IMR-90 (cell line): ENCODE measurements around the gene TFAP2C. TPM values are rescaled to one million over a fixed set of nuclear protein-coding genes. Genes with fewer than 3 reads are reported as not detected.

Experiments used
- ATAC-seq: fragments of 200-7000 bp; cut with Tn5 transposase; 2 replicates; pipeline ENCODE4 v1.9.1; 2020; ENCODE audit warnings: low read depth, mild to moderate bottlenecking, moderate library complexity
- BruUV-seq: library from RNA; stranded (reverse); fragments of 400-500 nt; replicated peaks from 2 replicates; lab custom pipeline; 2021; lab: Mats Ljungman, UMichigan
- CTCF ChIA-PET: fragments of 300-600 bp; formaldehyde crosslinking; extraction: SDS; loops from one replicate; lab custom pipeline; 2021; ENCODE audit warnings: antibody characterized with exemption; lab: Yijun Ruan, JAX
- POLR2A ChIA-PET: fragments of 300-600 bp; sonication (Branson Sonifier 250); formaldehyde crosslinking; loops from one replicate; lab custom pipeline; 2022; ENCODE audit warnings: antibody characterized with exemption; ENCODE audit not compliant: unreplicated experiment; lab: Charles Lee
- DNase-seq: peaks from one replicate; pipeline ENCODE4 v3.0.0; 2013
- H2AFZ ChIP-seq: replicated peaks from 2 replicates; pipeline ENCODE3; 2013; ENCODE audit warnings: low read length, mild to moderate bottlenecking; ENCODE audit not compliant: poor library complexity
- H2AK5ac ChIP-seq: 2 replicates; pipeline ENCODE4 v1.6.1; 2013; ENCODE audit warnings: low read depth, low read length, inconsistent platforms
- H2AK9ac ChIP-seq: replicated peaks from 2 replicates; pipeline ENCODE3; 2013; ENCODE audit warnings: mild to moderate bottlenecking, low read depth, low read length, moderate library complexity; ENCODE audit not compliant: poor library complexity
- H2BK120ac ChIP-seq: 2 replicates; pipeline ENCODE4 v1.6.1; 2013; ENCODE audit warnings: low read depth, low read length, inconsistent platforms
- H2BK15ac ChIP-seq: 3 replicates; pipeline ENCODE4 v1.6.1; 2013; ENCODE audit warnings: low read depth, low read length, inconsistent platforms
- H2BK20ac ChIP-seq: 2 replicates; pipeline ENCODE4 v1.6.1; 2013; ENCODE audit warnings: low read depth, mild to moderate bottlenecking, inconsistent platforms, low read length, moderate library complexity
- H2BK5ac ChIP-seq: 2 replicates; pipeline ENCODE4 v1.6.1; 2013; ENCODE audit warnings: mild to moderate bottlenecking, low read depth, low read length, inconsistent platforms; ENCODE audit not compliant: poor library complexity, severe bottlenecking
- H3K14ac ChIP-seq: replicated peaks from 2 replicates; pipeline ENCODE4 v1.6.1; 2013; ENCODE audit warnings: low read depth, low read length, inconsistent platforms
- H3K18ac ChIP-seq: 2 replicates; pipeline ENCODE4 v1.6.1; 2013; ENCODE audit warnings: low read depth, low read length, control low read depth
- H3K23ac ChIP-seq: 2 replicates; pipeline ENCODE4 v1.6.1; 2013; ENCODE audit warnings: low read depth, low read length, inconsistent platforms
- H3K27ac ChIP-seq: 2 replicates; pipeline ENCODE4 v1.5.1; 2013; ENCODE audit warnings: mild to moderate bottlenecking, control low read depth, low read length; ENCODE audit not compliant: insufficient read depth
- H3K27me3 ChIP-seq: 2 replicates; pipeline ENCODE4 v1.6.1; 2013; ENCODE audit warnings: low read length; ENCODE audit not compliant: control insufficient read depth, insufficient read depth
- H3K36me3 ChIP-seq: 2 replicates; pipeline ENCODE4 v1.6.1; 2013; ENCODE audit warnings: low read length, mixed read lengths; ENCODE audit not compliant: control insufficient read depth, insufficient read depth
- H3K4ac ChIP-seq: 2 replicates; pipeline ENCODE4 v1.6.1; 2013; ENCODE audit warnings: low read depth, low read length, inconsistent platforms
- H3K4me1 ChIP-seq: 2 replicates; pipeline ENCODE4 v1.6.1; 2013; ENCODE audit warnings: low read length, mixed read lengths; ENCODE audit not compliant: control insufficient read depth, insufficient read depth
- H3K4me2 ChIP-seq: 2 replicates; pipeline ENCODE4 v1.6.1; 2013; ENCODE audit warnings: low read depth, mild to moderate bottlenecking, control low read depth, low read length, moderate library complexity
- H3K4me3 ChIP-seq: 2 replicates; pipeline ENCODE4 v1.5.1; 2013; ENCODE audit warnings: low read depth, mild to moderate bottlenecking, control low read depth, low read length, moderate library complexity; ENCODE audit not compliant: insufficient read depth
- H3K56ac ChIP-seq: 2 replicates; pipeline ENCODE4 v1.6.1; 2013; ENCODE audit warnings: low read length, inconsistent platforms; ENCODE audit not compliant: insufficient read depth; ENCODE audit errors: extremely low read depth
- H3K79me1 ChIP-seq, 2 experiments: 2 replicates each; pipeline ENCODE4 v1.6.1; 2013; ENCODE audit warnings: low read length in 2 of 2, inconsistent platforms in 1 of 2, low read depth in 1 of 2
- H3K9ac ChIP-seq: 2 replicates; pipeline ENCODE4 v1.6.1; 2013; ENCODE audit warnings: low read depth, low read length, control low read depth
- H3K9me1 ChIP-seq: 2 replicates; pipeline ENCODE4 v1.6.1; 2013; ENCODE audit warnings: low read length, inconsistent platforms; ENCODE audit not compliant: insufficient read depth
- H3K9me3 ChIP-seq: 2 replicates; pipeline ENCODE4 v1.6.1; 2013; ENCODE audit warnings: low read length; ENCODE audit not compliant: control insufficient read depth, insufficient read depth
- H4K20me1 ChIP-seq: 2 replicates; pipeline ENCODE4 v1.6.1; 2013; ENCODE audit warnings: low read length, inconsistent platforms; ENCODE audit not compliant: insufficient read depth
- H4K5ac ChIP-seq: 2 replicates; pipeline ENCODE4 v1.6.1; 2013; ENCODE audit warnings: mild to moderate bottlenecking, low read depth, low read length, control low read depth
- H4K8ac ChIP-seq, 2 experiments: 2 replicates each; pipeline ENCODE4 v1.6.1; 2013; ENCODE audit warnings: low read depth in 2 of 2, low read length in 2 of 2, control low read depth in 1 of 2, inconsistent platforms in 1 of 2
- H4K91ac ChIP-seq: 2 replicates; pipeline ENCODE4 v1.6.1; 2013; ENCODE audit warnings: low read depth, low read length, inconsistent platforms; ENCODE audit not compliant: insufficient read depth
- BHLHE40 ChIP-seq: fragments of 150-350 bp; IDR thresholded peaks from 2 replicates; pipeline ENCODE4 v1.6.1; 2016; ENCODE audit warnings: mild to moderate bottlenecking, low read depth, low read length
- CEBPB ChIP-seq: IDR thresholded peaks from 2 replicates; pipeline ENCODE4 v1.6.1; 2012; ENCODE audit warnings: low read depth, low read length, improper control_type of control experiment
- CHD1 ChIP-seq: IDR thresholded peaks from 2 replicates; pipeline ENCODE4 v1.6.1; 2012; ENCODE audit warnings: low read depth, low read length, improper control_type of control experiment
- ELK1 ChIP-seq: fragments of 150-350 bp; IDR thresholded peaks from 2 replicates; pipeline ENCODE4 v1.6.1; 2016; ENCODE audit warnings: low read depth, mild to moderate bottlenecking, low read length, moderate library complexity, borderline replicate concordance
- FOS ChIP-seq: fragments of 150-350 bp; IDR thresholded peaks from 2 replicates; pipeline ENCODE4 v1.6.1; 2016; ENCODE audit warnings: low read depth, low read length
- MAFK ChIP-seq: IDR thresholded peaks from 2 replicates; pipeline ENCODE4 v1.6.1; 2012; ENCODE audit warnings: low read depth, low read length, improper control_type of control experiment
- MAZ ChIP-seq: IDR thresholded peaks from 2 replicates; pipeline ENCODE4 v1.6.1; 2012; ENCODE audit warnings: low read depth, mild to moderate bottlenecking, low read length, improper control_type of control experiment, moderate library complexity, borderline replicate concordance
- MXI1 ChIP-seq: IDR thresholded peaks from 2 replicates; pipeline ENCODE4 v1.6.1; 2012; ENCODE audit warnings: low read depth, mild to moderate bottlenecking, low read length, moderate library complexity, borderline replicate concordance
- NFE2L2 ChIP-seq: fragments of 150-350 bp; IDR thresholded peaks from 2 replicates; pipeline ENCODE4 v1.6.1; 2016; ENCODE audit warnings: low read depth, mild to moderate bottlenecking, low read length
- RCOR1 ChIP-seq: IDR thresholded peaks from 2 replicates; pipeline ENCODE4 v1.6.1; 2012; ENCODE audit warnings: mild to moderate bottlenecking, low read length, improper control_type of control experiment; ENCODE audit not compliant: insufficient replicate concordance
- SMC3 ChIP-seq: fragments of 150-350 bp; IDR thresholded peaks from 2 replicates; pipeline ENCODE4 v1.6.1; 2016; ENCODE audit warnings: low read depth, mild to moderate bottlenecking, antibody characterized with exemption, low read length, moderate library complexity
- USF2 ChIP-seq: fragments of 150-350 bp; IDR thresholded peaks from 2 replicates; pipeline ENCODE4 v1.6.1; 2017; ENCODE audit warnings: mild to moderate bottlenecking, antibody characterized with exemption, low read length, low read depth
- WGBS, 2 experiments: methylation state at CpG; one replicate each; pipeline versions ENCODE4 v1.1.5 to v1.1.7; 2013; ENCODE audit warnings: missing lambda C conversion rate in 2 of 2; ENCODE audit not compliant: insufficient read length in 1 of 2; ENCODE audit errors: extremely low coverage in 2 of 2; 5-methylcytosine and 5-hydroxymethylcytosine counted together
- dilution Hi-C: fragments of 300-500 bp; cut with HindIII; formaldehyde crosslinking; loops from one replicate; pipeline ENCODE4 v1.14.3; 2018; ENCODE audit warnings: low sequenced_read_pairs; ENCODE audit not compliant: unreplicated experiment
- in situ Hi-C: fragments of 300-500 bp; cut with MboI; formaldehyde crosslinking; loops from 3 replicates; pipeline ENCODE4 v1.14.3; 2019; ENCODE audit warnings: low sequenced_read_pairs, inconsistent platforms, mixed read lengths
- intact Hi-C: fragments of 100-400 bp; cut with micrococcal nuclease; formaldehyde crosslinking; loops from 2 replicates; pipeline ENCODE4 v1.10.0; 2022
- polyA plus RNA-seq, 3 experiments: library from polyadenylated mRNA; depleted of rRNA; stranded (reverse); fragments of >200 nt; gene quantifications; 2 replicates each; pipeline ENCODE4 v1.2.3, GENCODE V29; 2012; ENCODE audit warnings: low replicate concordance in 1 of 3
- total RNA-seq: library from RNA; depleted of rRNA; stranded (reverse); fragments of >200 nt; gene quantifications from 2 replicates; pipeline ENCODE4 v1.2.3, GENCODE V29; 2012

TFAP2C gene
- total and polyA plus RNA-seq, 2 of the 4 experiments (the other 2 are of a cell fraction) = under 0.01 to 0.05 TPM

- H4K8ac ChIP-seq = no peak overlapping the region
- no peaks in the 10 kb centered on the region for H3K4me1 ChIP-seq
- no peak overlapping the region for H3K9ac ChIP-seq
- no peak overlapping the region for H2BK5ac ChIP-seq
- H2BK15ac ChIP-seq = no peak overlapping the region
- H3K9me3 ChIP-seq = no peaks in the 10 kb centered on the region
- no peak overlapping the region for H3K14ac ChIP-seq
- H3K36me3 ChIP-seq = no peaks in the 10 kb centered on the region
- no peak overlapping the region for H3K18ac ChIP-seq
- no peak overlapping the region for H3K56ac ChIP-seq
- ChIA-PET POLR2A (no interaction called here), CTCF (no interaction called here)
- no peak for TF ChIP-seq NFE2L2
- TF ChIP-seq MAFK = no peak
- no peak for TF ChIP-seq RCOR1
- no peak for TF ChIP-seq BHLHE40
- TF ChIP-seq MXI1 = no peak
- no peak for TF ChIP-seq CEBPB
- TF ChIP-seq SMC3 = no peak
- no peak for TF ChIP-seq USF2
- TF ChIP-seq MAZ = no peak
- TF ChIP-seq CHD1 = no peak
- no peak for TF ChIP-seq FOS
- no peak for TF ChIP-seq ELK1
- no peak overlapping the region for H2AK9ac ChIP-seq
- no peak overlapping the region for H3K4me3 ChIP-seq
- H2AK5ac ChIP-seq = no peak overlapping the region
- in situ Hi-C loops = no loop called here
- no peak overlapping the region for H4K91ac ChIP-seq
- dilution Hi-C loops = no loop called here
- WGBS, 2 experiments = no CpG with 5 or more reads among the region's 6 CpGs
- H3K27me3 ChIP-seq = no peaks in the 10 kb centered on the region
- no peak overlapping the region for H3K4me2 ChIP-seq
- H4K5ac ChIP-seq = no peak overlapping the region
- no peak for DNase-seq
- ATAC-seq = no peak
- H2BK20ac ChIP-seq = no peak overlapping the region
- no peaks in the 10 kb centered on the region for H4K20me1 ChIP-seq
- no peak overlapping the region for H2AFZ ChIP-seq
- BruUV-seq = no TSS peak
- H3K79me1 ChIP-seq = no peaks in the 10 kb centered on the region
- H3K9me1 ChIP-seq = no peaks in the 10 kb centered on the region
- no peak overlapping the region for H3K4ac ChIP-seq
- no peak overlapping the region for H3K23ac ChIP-seq
- intact Hi-C loops = no loop called here
- no peak overlapping the region for H3K27ac ChIP-seq
- no peak overlapping the region for H2BK120ac ChIP-seq
These were observed 38.2 kb upstream of the TFAP2C start for GRCh38 chr20:56590888-56591287.
